Measurements from ENCODE around the gene NISCH. TPM values are rescaled to one million over a fixed set of nuclear protein-coding genes. Genes with fewer than 3 reads are reported as not detected.

The NISCH gene
- total and polyA plus RNA-seq, 2 of the 8 experiments (the other 6 are each of a cell fraction or from before 2014, with no cell fraction given), result 71.2 to 71.9 TPM

GRCh38 chr3:52407779-52408178, 47.6 kb upstream of the NISCH start (continued):
- no peak for TF ChIP-seq CHD7 (IDR thresholded peaks at IDR 0.05; ENCODE audit: insufficient replicate concordance, low read length)
- TF ChIP-seq MAFK (IDR thresholded peaks at IDR 0.05; ENCODE audit: low read depth, low read length), result no peak
- no peak for TF ChIP-seq RXRA (IDR thresholded peaks at IDR 0.05; ENCODE audit: insufficient read depth, low read depth, low read length)
- no peak for TF ChIP-seq HDAC2 (IDR thresholded peaks at IDR 0.05; ENCODE audit: borderline replicate concordance in 1 of 2, low read depth in 2 of 2, low read length in 2 of 2)
- TF ChIP-seq EGR1 (IDR thresholded peaks at IDR 0.05; ENCODE audit: borderline replicate concordance, low read depth, low read length), result no peak
- TF ChIP-seq E2F6 (IDR thresholded peaks at IDR 0.05), result no peak
- TF ChIP-seq CHD1 (IDR thresholded peaks at IDR 0.05; ENCODE audit: low read depth, low read length), result no peak
- TF ChIP-seq NRF1 (IDR thresholded peaks at IDR 0.05; ENCODE audit: low read depth, low read length), result no peak
- TF ChIP-seq RBBP5 (IDR thresholded peaks at IDR 0.05; ENCODE audit: borderline replicate concordance, low read depth, low read length), result no peak
- TF ChIP-seq PHF8 (conservative IDR thresholded peaks at IDR 0.05; ENCODE audit: low read depth, low read length), result no peak

Measured in H1 (cell line).